WERI-Rb-1 (cell line): ENCODE data around the gene SETX.

Source experiments
- DNase-seq: peaks from one replicate; pipeline ENCODE4 v3.0.0-alpha.2; 2020
- H3K27ac ChIP-seq: fragments of 250-450 bp; sonication (Bioruptor Pico); 2 replicates; pipeline ENCODE4 v1.5.1; 2020; ENCODE audit warnings: mild to moderate bottlenecking, moderate library complexity
- H3K27me3 ChIP-seq: fragments of 250-450 bp; sonication (Bioruptor Pico); 2 replicates; pipeline ENCODE4 v1.5.1; 2021; ENCODE audit warnings: mild to moderate bottlenecking, low read depth, moderate library complexity; ENCODE audit not compliant: insufficient read depth, severe bottlenecking
- H3K36me3 ChIP-seq: fragments of 250-450 bp; sonication (Bioruptor Pico); 2 replicates; pipeline ENCODE4 v1.5.1; 2020; ENCODE audit warnings: mild to moderate bottlenecking, moderate library complexity
- H3K4me3 ChIP-seq: 2 replicates; pipeline ENCODE4 v1.5.1; 2011; ENCODE audit warnings: low read depth, mild to moderate bottlenecking, control low read depth, low read length
- H3K9me3 ChIP-seq: fragments of 250-450 bp; sonication (Bioruptor Pico); 2 replicates; pipeline ENCODE4 v1.5.1; 2021; ENCODE audit warnings: mild to moderate bottlenecking, moderate library complexity; ENCODE audit not compliant: severe bottlenecking
- CTCF ChIP-seq: IDR thresholded peaks from 2 replicates; pipeline ENCODE4 v1.5.1; 2011; ENCODE audit warnings: low read depth, mild to moderate bottlenecking, control low read depth, inconsistent platforms, low read length

The SETX gene

GRCh38 chr9:132236662-132237311, 118.0 kb downstream of the SETX start:
- Histone ChIP-seq H3K36me3 (no peaks in the 10 kb centered on the region; the same call in 1 of the 2 replicates), H3K27ac (no peak overlapping the region), H3K9me3 (no peaks in the 10 kb centered on the region), H3K27me3 (no peaks in the 10 kb centered on the region), H3K4me3 (no peak overlapping the region)
- no peak for TF ChIP-seq CTCF
- DNase-seq, result no peak

- Histone ChIP-seq H3K27me3 (no peaks in the 10 kb centered on the region), H3K27ac (no peak overlapping the region)
- peak; percentile 90 for DNase-seq
These were observed 118.7 kb downstream of the SETX start for GRCh38 chr9:132235894-132236661.

GRCh38 chr9:132235125-132235524, 119.7 kb downstream of the SETX start:
- no peaks in the 10 kb centered on the region for H3K27me3 ChIP-seq
- TF ChIP-seq CTCF, result no peak
- H3K4me3 ChIP-seq, result no peak overlapping the region

More at GRCh38 chr9:132235894-132236661, 118.7 kb downstream of the SETX start:
- Histone ChIP-seq H3K4me3 (no peak overlapping the region), H3K9me3 (no peaks in the 10 kb centered on the region), H3K36me3 (no peaks in the 10 kb centered on the region; the same call in 1 of the 2 replicates)
- TF ChIP-seq CTCF, result peak; percentile 99

GRCh38 chr9:132234535-132234934, 120.3 kb downstream of the SETX start:
- Histone ChIP-seq H3K36me3 (peaks cover 5% of the 10 kb centered on the region; the same call in 1 of the 2 replicates), H3K9me3 (no peaks in the 10 kb centered on the region), H3K27ac (no peak overlapping the region), H3K4me3 (no peak overlapping the region), H3K27me3 (no peaks in the 10 kb centered on the region)
- peak; percentile 66 for DNase-seq
- TF ChIP-seq CTCF, result no peak

More at GRCh38 chr9:132235125-132235524, 119.7 kb downstream of the SETX start:
- H3K9me3 ChIP-seq, result no peaks in the 10 kb centered on the region
- DNase-seq, result no peak
- H3K36me3 ChIP-seq, result peaks cover 3% of the 10 kb centered on the region; the same call in 1 of the 2 replicates
- H3K27ac ChIP-seq, result no peak overlapping the region; the same call in 1 of the 2 replicates

GRCh38 chr9:132233138-132233537, 121.6 kb downstream of the SETX start:
- Histone ChIP-seq H3K9me3 (no peaks in the 10 kb centered on the region), H3K27ac (no peak overlapping the region), H3K36me3 (peaks cover 6% of the 10 kb centered on the region), H3K27me3 (no peaks in the 10 kb centered on the region), H3K4me3 (no peak overlapping the region)
- no peak for DNase-seq
- no peak for TF ChIP-seq CTCF
